HUES64 (cell line): ENCODE data around the gene AHDC1.

Experiments
- H3K27ac ChIP-seq: 2 replicates; pipeline ENCODE4 v1.7.0; 2013; ENCODE audit warnings: low read depth, low read length, inconsistent platforms
- H3K27me3 ChIP-seq: 2 replicates; pipeline ENCODE4 v1.6.1; 2013; ENCODE audit warnings: mild to moderate bottlenecking, low read length; ENCODE audit not compliant: insufficient read depth
- H3K36me3 ChIP-seq: 2 replicates; pipeline ENCODE4 v1.6.1; 2013; ENCODE audit warnings: mild to moderate bottlenecking, low read length; ENCODE audit not compliant: insufficient read depth
- H3K4me1 ChIP-seq: 2 replicates; pipeline ENCODE4 v1.6.1; 2013; ENCODE audit warnings: mild to moderate bottlenecking, low read length, moderate library complexity; ENCODE audit not compliant: insufficient read depth
- H3K4me3 ChIP-seq: 2 replicates; pipeline ENCODE4 v1.5.1; 2013; ENCODE audit warnings: mild to moderate bottlenecking, low read length, moderate library complexity
- H3K9ac ChIP-seq: 2 replicates; pipeline ENCODE4 v1.6.1; 2013; ENCODE audit warnings: mild to moderate bottlenecking, low read depth, low read length
- H3K9me3 ChIP-seq: 2 replicates; pipeline ENCODE4 v1.6.1; 2013; ENCODE audit warnings: low read depth, low read length; ENCODE audit not compliant: insufficient read depth
- WGBS: fragments of 150-250, 120-280 bp; methylation state at CpG from one replicate; pipeline ENCODE4 v1.1.7; 2013; ENCODE audit warnings: missing lambda C conversion rate; 5-methylcytosine and 5-hydroxymethylcytosine counted together

Gene AHDC1

DNA sequence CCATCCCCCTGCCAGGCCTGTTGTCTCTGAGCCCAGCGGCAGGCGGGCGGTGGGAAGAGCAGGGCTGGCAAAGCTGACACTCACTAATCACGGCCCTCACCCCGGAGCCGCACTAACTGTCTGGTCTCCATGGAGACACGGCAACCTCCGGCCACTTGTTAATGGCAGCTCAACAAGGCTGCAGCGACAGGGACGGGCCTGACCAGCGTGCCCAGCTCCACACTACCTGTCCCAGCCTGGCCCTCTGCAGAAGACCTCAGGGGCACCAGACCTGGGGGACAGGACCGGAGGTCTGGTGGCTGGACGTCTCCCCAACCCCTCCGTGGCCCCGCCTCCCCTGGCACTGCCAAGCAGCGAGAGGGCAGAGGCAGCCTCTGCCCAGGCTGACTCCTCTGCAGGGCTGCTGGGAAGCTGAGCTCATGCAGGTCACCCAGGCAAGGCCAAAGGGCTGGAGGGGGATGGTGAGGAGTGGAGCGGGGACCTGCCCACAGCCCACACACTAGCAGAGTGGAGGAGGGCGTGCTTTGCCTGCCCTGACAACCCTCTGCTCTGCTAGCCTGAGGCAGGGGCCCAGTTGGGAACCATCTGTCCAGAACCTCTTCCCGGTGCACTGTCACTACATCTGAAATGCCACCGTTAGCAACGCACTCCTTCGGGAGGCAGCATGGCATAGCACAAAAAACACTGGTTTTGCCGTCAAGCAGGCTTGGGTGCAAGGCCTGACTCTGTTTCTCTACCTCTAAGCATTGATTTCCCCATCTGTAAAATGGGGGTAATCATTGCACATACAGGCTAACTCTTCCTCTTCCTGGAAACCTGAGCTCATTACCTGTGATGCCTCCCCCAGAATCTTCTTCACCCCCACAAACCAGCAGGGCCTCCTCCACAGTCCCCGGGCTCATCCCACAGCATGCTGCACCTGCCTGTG lies 84.3 kb downstream of the AHDC1 start:
- Histone ChIP-seq H3K4me1 (peaks cover 27% of the 10 kb centered on the region), H3K36me3 (no peaks in the 10 kb centered on the region), H3K27me3 (no peaks in the 10 kb centered on the region), H3K9ac (no peak overlapping the region), H3K4me3 (no peak overlapping the region), H3K9me3 (no peaks in the 10 kb centered on the region), H3K27ac (no peak overlapping the region)
- WGBS, result 55% methylated on average over 24 of the region's 24 CpGs

DNA sequence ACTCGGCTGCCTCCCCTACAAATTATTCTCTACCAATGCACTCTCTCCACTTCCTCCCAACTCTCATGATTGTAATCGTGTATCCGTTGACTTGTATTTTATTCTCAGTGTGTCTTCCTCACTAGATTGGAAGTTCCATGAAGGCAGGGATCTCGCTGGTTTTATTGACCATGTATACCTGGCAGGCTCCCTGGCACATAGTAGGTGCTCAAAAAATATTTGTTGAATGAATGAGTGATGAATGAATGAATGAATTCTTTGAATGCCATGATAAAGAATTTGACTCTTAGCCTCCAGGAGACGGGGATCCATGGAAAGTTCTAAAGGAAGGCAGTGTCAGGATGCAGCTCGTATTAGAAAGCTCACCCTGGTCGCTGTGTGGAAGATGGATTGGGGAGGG lies 85.1 kb downstream of the AHDC1 start:
- 75% methylated on average over 7 of the region's 7 CpGs for WGBS
- Histone ChIP-seq H3K9ac (no peak overlapping the region), H3K27me3 (no peaks in the 10 kb centered on the region), H3K4me3 (no peak overlapping the region), H3K36me3 (no peaks in the 10 kb centered on the region), H3K9me3 (no peaks in the 10 kb centered on the region), H3K4me1 (peaks cover 27% of the 10 kb centered on the region), H3K27ac (no peak overlapping the region)

DNA sequence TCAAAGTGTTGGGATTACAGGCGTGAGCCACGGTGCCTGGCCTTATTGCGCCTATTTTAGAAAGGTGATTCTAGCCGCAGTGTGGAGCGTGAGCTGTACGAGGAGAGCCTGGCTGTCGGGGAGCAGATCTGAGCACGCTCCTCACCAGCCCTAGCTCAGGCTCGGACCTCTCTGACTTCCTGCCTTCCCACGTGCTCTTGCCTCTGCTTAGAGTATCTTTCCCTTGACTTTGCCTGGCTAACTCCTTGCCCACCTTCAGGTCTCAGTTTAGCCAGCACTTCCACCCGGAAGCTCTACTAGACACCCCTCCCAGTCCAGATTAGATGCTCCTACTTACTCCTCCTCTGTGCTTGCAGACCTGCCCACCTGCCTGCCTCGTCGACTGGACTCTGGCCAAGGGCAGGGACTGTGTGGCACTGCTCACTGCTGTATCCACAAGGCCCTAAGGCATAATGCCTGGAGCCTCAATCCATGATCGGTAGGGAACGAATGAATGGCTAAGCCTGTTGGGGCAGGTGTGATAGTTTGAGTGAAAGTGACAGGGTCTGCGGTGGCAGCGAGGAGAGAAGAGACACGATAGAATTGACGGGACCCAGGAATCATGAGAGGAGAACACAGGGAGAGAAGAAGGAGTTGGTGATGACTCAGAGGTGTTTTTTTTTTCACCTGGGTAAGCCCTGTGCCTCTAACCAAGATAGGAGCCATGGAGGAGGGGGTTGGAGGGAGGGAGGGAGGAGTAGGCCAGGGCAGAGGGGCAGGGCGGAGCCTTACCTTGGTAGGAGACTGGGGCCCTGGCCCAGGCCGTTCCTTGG lies 85.8 kb downstream of the AHDC1 start:
- H3K9ac ChIP-seq, result no peak overlapping the region

DNA sequence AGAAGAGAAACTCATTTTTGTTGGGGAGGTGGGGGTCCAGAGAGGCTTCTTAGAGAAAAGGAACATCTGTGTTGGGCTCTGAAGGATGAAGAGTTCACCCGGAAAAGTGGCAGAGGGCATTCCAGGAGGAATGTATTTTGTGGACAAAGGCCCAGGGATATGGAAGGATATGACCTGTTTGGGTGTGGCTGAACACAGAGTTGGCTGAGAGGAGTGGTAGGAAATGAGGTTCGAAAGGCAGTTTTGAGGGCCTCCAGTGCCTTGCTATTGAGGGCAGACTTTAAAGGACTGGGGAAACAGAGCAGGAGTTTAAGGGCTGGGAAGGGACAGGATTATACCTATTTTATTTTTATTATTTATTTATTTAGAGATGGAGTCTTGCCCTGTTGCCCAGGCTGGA lies 86.6 kb downstream of the AHDC1 start:
- H3K36me3 ChIP-seq, result no peaks in the 10 kb centered on the region
- H3K27me3 ChIP-seq, result no peaks in the 10 kb centered on the region
- no peak overlapping the region for H3K27ac ChIP-seq
- WGBS, result 91% methylated on average over 2 of the region's 2 CpGs
- H3K4me3 ChIP-seq, result no peak overlapping the region
- H3K4me1 ChIP-seq, result peaks cover 14% of the 10 kb centered on the region
- H3K9ac ChIP-seq, result no peak overlapping the region
- H3K9me3 ChIP-seq, result no peaks in the 10 kb centered on the region

More for the DNA sequence above, 85.8 kb downstream of the AHDC1 start:
- peaks cover 21% of the 10 kb centered on the region for H3K4me1 ChIP-seq
- no peaks in the 10 kb centered on the region for H3K9me3 ChIP-seq
- no peaks in the 10 kb centered on the region for H3K27me3 ChIP-seq
- no peak overlapping the region for H3K27ac ChIP-seq
- no peak overlapping the region for H3K4me3 ChIP-seq
- no peaks in the 10 kb centered on the region for H3K36me3 ChIP-seq
- WGBS, result 78% methylated on average over 21 of the region's 21 CpGs

DNA sequence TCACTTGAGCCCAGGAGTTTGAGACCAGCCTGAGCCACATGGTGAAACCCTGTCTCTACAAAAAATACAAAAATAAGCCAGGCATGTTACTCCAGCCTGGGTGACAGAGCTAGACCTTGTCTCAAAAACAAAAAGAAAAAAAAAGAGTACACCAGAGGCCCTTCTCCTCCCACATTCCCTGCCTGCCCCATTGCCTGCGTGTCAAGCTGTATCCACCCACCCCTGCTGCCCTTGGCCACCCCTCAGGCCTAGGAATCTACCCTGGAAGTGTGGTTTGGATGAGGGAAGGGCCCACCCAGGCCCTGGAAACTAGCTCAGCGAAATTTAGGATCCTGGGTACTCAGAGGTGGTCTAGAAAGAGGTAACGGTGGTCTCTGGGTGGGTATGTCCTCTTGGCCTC lies 88.3 kb downstream of the AHDC1 start:
- H3K27ac ChIP-seq, result no peak overlapping the region
- no peaks in the 10 kb centered on the region for H3K9me3 ChIP-seq
- H3K4me3 ChIP-seq, result no peak overlapping the region
- 84% methylated on average over 2 of the region's 3 CpGs for WGBS
- H3K27me3 ChIP-seq, result no peaks in the 10 kb centered on the region
- H3K9ac ChIP-seq, result no peak overlapping the region
- H3K36me3 ChIP-seq, result no peaks in the 10 kb centered on the region
- peaks cover 14% of the 10 kb centered on the region for H3K4me1 ChIP-seq

DNA sequence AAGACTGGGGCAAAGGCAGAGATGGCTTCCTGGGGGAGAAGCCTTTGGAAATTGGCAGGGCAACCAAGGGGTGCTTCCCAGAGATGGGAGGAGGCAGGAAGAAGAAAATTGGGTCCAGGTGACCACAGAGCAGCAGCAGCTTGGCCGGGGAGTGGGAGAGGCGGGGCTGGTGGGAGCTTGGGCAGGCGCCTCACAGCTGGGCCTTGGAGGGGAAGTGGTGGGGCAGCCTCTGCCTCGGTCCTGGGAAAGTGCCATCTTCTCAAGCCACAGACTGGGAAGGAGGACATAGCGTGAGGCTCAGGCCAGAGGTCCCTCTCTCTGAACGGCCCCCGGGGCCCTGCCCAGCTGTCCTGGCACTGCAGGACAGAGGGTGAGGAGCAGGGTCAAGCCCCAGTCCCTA lies 90.0 kb downstream of the AHDC1 start:
- Histone ChIP-seq H3K4me1 (peaks cover 10% of the 10 kb centered on the region), H3K9ac (no peak overlapping the region), H3K27me3 (no peaks in the 10 kb centered on the region), H3K36me3 (no peaks in the 10 kb centered on the region), H3K27ac (no peak overlapping the region), H3K4me3 (no peak overlapping the region), H3K9me3 (no peaks in the 10 kb centered on the region)
- WGBS, result 80% methylated on average over 7 of the region's 7 CpGs

DNA sequence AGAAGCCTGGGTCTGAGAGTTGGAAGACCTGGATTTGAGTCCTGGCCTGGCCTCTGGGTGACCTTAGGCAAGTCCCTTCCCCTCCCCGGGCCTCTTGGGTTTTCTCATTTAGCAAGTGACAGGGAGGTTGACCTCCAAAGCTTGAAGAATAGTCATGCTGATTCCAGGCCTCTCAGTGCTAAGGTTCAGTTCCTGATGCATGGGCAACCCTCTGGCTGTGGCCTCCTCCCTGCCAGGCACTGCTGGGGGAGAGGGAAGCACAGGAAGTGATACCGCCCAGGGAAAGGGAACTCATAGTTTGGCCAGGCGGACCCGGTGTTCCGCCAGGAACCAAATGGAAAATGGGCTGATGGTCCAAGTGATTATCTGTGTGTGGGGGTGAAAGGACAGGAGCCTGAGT lies 90.4 kb downstream of the AHDC1 start:
- Histone ChIP-seq H3K9ac (no peak overlapping the region), H3K36me3 (no peaks in the 10 kb centered on the region), H3K27me3 (no peaks in the 10 kb centered on the region), H3K9me3 (no peaks in the 10 kb centered on the region), H3K4me1 (peaks cover 5% of the 10 kb centered on the region), H3K4me3 (no peak overlapping the region), H3K27ac (no peak overlapping the region)
- WGBS, result 70% methylated on average over 5 of the region's 5 CpGs

DNA sequence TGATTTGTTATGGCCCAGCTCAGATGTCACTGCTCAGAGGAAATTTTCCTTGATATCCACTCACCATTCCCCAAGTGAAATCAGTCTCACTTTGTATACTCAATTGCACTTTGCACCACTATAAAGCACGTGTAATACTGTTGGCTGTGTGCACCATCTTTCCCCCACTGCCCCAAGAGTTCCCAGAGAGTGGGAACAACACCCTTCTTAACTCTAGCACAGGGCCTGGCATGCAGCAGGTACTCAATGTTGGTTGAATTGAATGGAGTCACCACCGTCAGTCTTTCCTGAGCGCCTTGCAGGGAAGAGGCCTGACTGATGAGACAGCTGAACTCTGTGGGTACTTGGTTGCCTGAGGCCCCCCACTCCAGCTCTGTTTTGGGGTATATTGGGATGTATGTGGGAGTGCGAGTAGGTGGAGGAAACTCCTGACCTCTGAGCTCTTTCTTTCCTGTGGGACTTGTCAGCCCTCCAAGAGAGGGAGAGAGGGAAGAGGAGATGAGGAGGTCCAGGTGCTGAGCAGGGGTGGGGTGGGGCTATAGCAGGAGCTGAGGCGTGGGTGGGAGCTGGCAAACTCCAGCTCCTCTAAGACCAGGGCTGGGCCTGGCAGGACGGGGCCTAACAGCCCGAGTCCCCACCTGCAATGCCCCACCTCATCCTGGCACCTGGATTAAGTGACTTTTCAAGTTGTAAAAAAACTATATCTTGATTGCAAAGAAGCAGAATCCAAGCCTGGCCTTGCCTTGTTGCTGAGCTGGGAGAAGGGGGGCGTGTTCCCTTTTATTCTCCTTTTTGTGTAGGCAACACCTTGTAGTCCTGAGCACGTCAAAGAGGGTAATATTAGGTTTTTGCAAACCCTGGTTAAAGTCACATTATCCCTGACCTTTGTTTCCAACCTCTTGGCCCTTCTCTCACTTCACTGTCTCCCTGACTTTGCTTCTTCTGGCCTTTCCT lies 94.5 kb downstream of the AHDC1 start:
- Histone ChIP-seq H3K27ac (no peak overlapping the region), H3K4me3 (no peak overlapping the region), H3K9ac (no peak overlapping the region), H3K36me3 (no peaks in the 10 kb centered on the region), H3K27me3 (no peaks in the 10 kb centered on the region), H3K4me1 (peaks cover 7% of the 10 kb centered on the region), H3K9me3 (no peaks in the 10 kb centered on the region)
- 90% methylated on average over 9 of the region's 9 CpGs for WGBS

DNA sequence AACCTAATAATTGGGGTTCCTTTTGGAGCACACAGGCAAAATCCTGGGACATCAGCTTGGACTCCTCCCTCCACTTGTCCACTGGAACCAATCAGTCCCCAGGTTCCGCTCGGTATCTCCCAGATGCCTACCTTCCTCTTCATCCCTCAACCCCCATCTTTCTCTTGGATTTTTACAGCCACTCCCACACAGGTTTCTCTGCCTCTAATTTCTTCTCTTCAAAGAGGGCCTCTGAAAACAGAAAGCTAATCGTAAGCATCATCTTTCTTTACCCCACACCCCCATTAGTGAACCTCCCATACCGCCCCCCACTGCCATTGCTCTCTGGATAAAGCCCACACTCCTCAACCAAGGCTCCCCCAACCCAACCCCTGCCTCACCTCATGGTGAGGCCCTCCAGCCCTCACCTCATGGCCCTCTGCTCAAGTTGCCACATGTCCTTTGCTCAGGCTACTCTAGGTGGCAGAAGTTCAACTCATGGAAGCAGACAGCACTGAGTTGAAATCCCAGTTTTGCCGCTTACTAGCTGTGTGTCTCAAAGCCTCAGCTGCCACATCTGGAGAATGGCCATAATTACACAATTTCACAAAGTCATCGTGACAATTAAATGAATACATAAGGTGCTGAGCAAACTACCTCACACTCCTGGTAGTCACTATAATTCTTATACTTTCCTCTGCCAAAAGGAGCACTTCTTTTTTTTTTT lies 95.8 kb downstream of the AHDC1 start:
- H3K27ac ChIP-seq, result no peak overlapping the region
- H3K9ac ChIP-seq, result no peak overlapping the region
- no peak overlapping the region for H3K4me3 ChIP-seq
- no peaks in the 10 kb centered on the region for H3K27me3 ChIP-seq
- WGBS, result 88% methylated on average over 6 of the region's 6 CpGs
- no peaks in the 10 kb centered on the region for H3K36me3 ChIP-seq
- H3K4me1 ChIP-seq, result peaks cover 15% of the 10 kb centered on the region
- no peaks in the 10 kb centered on the region for H3K9me3 ChIP-seq

DNA sequence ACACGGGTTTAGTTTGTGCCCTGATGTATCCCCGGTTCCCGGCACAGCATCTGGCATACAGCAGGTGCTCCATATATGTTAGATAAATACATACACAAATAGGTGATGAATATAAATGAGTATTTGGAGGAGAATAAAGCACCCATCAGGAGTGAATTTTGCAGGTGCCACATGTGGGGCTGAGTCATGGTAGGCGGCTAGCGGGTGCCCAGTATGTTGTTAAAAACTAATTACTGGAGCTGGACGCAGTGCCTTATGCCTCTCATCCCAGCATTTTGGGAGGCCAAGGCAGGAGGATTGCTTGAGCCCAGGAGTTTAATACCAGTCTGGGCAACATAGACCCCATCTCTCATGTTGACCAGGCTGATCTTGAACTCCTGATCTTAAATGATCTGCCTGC lies 97.2 kb downstream of the AHDC1 start:
- Histone ChIP-seq H3K27me3 (no peaks in the 10 kb centered on the region), H3K9ac (no peak overlapping the region), H3K4me3 (no peak overlapping the region), H3K4me1 (peaks cover 15% of the 10 kb centered on the region), H3K36me3 (no peaks in the 10 kb centered on the region), H3K9me3 (no peaks in the 10 kb centered on the region), H3K27ac (no peak overlapping the region)
- 95% methylated on average over 5 of the region's 6 CpGs for WGBS
